MCF 10A (cell line): Measurements from ENCODE around the gene NTM. TPM values are rescaled to one million over a fixed set of nuclear protein-coding genes. Genes with fewer than 3 reads are reported as not detected.

Experiments used
- BruUV-seq: library from RNA; stranded (reverse); fragments of 400-500 nt; replicated peaks from 2 replicates; lab custom pipeline; 2021; lab: Mats Ljungman, UMichigan
- CTCF ChIA-PET: fragments of 300-600 bp; sonication (Branson Sonifier 250); formaldehyde crosslinking; extraction: SDS; loops from one replicate; lab custom pipeline; 2021; ENCODE audit warnings: antibody characterized with exemption, inconsistent platforms; lab: Yijun Ruan, JAX
- POLR2A ChIA-PET: fragments of 300-600, 350-650 bp; sonication (Branson Sonifier 250); formaldehyde crosslinking; extraction: SDS; loops from one replicate; lab custom pipeline; 2020; ENCODE audit warnings: antibody characterized with exemption, inconsistent platforms; lab: Yijun Ruan, JAX
- DNase-seq: peaks from one replicate; pipeline ENCODE4 v3.0.0-alpha.2; 2018; ENCODE audit not compliant: unreplicated experiment
- H3K27ac Mint-ChIP-seq: one replicate; pipeline ENCODE4 v1.8.0; 2022; ENCODE audit warnings: mild to moderate bottlenecking, low read depth, mixed read lengths; ENCODE audit not compliant: unreplicated experiment
- H3K27me3 Mint-ChIP-seq: one replicate; pipeline ENCODE4 v1.8.0; 2022; ENCODE audit warnings: mixed read lengths; ENCODE audit not compliant: insufficient read depth, unreplicated experiment
- H3K36me3 Mint-ChIP-seq: one replicate; pipeline ENCODE4 v1.8.0; 2022; ENCODE audit warnings: mild to moderate bottlenecking, moderate library complexity, mixed read lengths; ENCODE audit not compliant: insufficient read depth, unreplicated experiment
- H3K4me1 Mint-ChIP-seq: one replicate; pipeline ENCODE4 v1.8.0; 2022; ENCODE audit warnings: mixed read lengths; ENCODE audit not compliant: insufficient read depth, unreplicated experiment
- H3K4me3 Mint-ChIP-seq: one replicate; pipeline ENCODE4 v1.8.0; 2022; ENCODE audit warnings: mild to moderate bottlenecking, moderate library complexity, mixed read lengths; ENCODE audit not compliant: unreplicated experiment
- H3K9me3 Mint-ChIP-seq: one replicate; pipeline ENCODE4 v1.8.0; 2022; ENCODE audit warnings: mixed read lengths; ENCODE audit not compliant: unreplicated experiment
- intact Hi-C: fragments of 100-400 bp; cut with micrococcal nuclease; formaldehyde crosslinking; loops from 2 replicates; pipeline ENCODE4 v1.14.1; 2022
- total RNA-seq: library from RNA; stranded (reverse); gene quantifications from 2 replicates; pipeline ENCODE4 v1.2.3, GENCODE V29; 2022
- TF ChIP-seq, protein P1 (sequence below): fragments of 200-600 bp; IDR thresholded peaks from one replicate; pipeline ENCODE4 v1.8.0; 2022; ENCODE audit warnings: antibody characterized with exemption, mild to moderate bottlenecking; ENCODE audit not compliant: unreplicated experiment

The NTM gene
- total RNA-seq, 1 experiment from 2014 or later, result not detected

DNA sequence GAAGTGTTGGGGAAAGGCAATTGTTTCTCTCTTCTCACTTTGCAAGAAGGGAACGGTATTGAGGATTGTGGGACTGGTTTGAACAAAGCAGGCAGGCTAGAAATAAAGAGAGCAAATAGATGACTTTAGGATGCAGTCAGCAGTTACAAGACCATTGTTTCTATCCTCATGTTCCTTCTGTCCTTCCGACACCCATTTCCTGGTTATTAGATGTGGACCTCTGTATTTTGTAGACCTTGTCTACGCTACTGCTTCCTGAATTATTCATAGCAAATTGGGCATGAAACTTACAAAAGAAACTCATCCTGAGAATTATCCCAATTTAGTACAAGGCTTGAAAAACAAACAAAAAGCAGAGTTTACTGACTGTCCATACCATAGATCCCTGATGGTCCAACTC lies 656.3 kb downstream of the NTM start:
- Mint-ChIP-seq H3K27me3 (no peaks in the 10 kb centered on the region), H3K36me3 (no peaks in the 10 kb centered on the region), H3K4me3 (no peak overlapping the region), H3K4me1 (no peaks in the 10 kb centered on the region), H3K9me3 (peaks cover 39% of the 10 kb centered on the region), H3K27ac (no peak overlapping the region)
- ChIA-PET POLR2A (no interaction called here), CTCF (no interaction called here)
- BruUV-seq, result no TSS peak
- TF ChIP-seq, protein P1, sequence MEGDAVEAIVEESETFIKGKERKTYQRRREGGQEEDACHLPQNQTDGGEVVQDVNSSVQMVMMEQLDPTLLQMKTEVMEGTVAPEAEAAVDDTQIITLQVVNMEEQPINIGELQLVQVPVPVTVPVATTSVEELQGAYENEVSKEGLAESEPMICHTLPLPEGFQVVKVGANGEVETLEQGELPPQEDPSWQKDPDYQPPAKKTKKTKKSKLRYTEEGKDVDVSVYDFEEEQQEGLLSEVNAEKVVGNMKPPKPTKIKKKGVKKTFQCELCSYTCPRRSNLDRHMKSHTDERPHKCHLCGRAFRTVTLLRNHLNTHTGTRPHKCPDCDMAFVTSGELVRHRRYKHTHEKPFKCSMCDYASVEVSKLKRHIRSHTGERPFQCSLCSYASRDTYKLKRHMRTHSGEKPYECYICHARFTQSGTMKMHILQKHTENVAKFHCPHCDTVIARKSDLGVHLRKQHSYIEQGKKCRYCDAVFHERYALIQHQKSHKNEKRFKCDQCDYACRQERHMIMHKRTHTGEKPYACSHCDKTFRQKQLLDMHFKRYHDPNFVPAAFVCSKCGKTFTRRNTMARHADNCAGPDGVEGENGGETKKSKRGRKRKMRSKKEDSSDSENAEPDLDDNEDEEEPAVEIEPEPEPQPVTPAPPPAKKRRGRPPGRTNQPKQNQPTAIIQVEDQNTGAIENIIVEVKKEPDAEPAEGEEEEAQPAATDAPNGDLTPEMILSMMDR, result no peak
- no peak for DNase-seq
- intact Hi-C loops, result no loop called here

DNA sequence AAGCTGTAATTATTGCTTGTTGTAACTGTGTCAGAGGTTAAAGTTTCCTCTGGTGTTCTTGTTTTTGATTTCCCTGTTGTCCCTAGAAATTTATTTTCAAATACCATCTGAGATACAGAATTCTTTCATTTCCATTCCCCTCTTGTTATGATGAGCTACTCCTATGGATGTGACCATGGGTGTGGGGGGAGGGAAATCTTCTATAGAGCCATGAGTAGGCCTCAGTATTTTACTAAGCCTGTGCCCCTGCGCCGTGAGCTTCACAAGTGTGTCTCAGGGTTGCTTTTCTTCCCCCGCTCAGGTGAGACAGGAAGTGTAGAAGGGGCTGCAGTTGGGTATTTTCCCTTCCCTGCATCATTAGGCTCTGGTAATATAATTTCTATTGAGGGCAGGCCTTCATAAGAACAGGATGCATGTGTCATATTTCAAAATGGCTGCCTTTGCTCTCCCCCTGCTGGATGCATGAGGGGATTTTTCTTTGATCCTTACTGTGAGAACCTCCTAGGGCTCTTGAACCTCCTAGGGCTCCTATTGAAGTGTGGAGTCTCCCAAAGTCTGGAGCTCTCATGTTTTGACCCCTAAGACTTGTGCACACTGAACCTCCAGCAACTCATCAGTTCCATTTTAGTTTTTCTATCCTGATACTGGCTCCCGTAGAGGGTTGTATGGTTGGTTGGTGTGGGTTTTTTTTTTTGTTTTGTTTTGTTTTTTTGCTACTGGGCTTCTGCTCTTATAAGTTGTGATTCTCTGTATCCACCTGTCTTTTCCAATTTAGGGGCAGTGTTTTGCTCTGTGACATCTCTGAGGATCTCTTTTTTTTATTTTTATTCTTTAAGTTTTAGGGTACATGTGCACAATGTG lies 658.2 kb downstream of the NTM start:
- Mint-ChIP-seq H3K36me3 (no peaks in the 10 kb centered on the region), H3K9me3 (peaks cover 46% of the 10 kb centered on the region), H3K27me3 (no peaks in the 10 kb centered on the region), H3K4me1 (no peaks in the 10 kb centered on the region), H3K27ac (no peak overlapping the region), H3K4me3 (no peak overlapping the region)
- DNase-seq, result no peak
- TF ChIP-seq, protein P1, result no peak
- ChIA-PET POLR2A (no interaction called here), CTCF (interaction anchor here (0.6 kb wide), 1 partner anchor 1018 kb away, joined by 3 read pairs; no protein-coding TSS in a partner anchor)
- intact Hi-C loops, result no loop called here
- BruUV-seq, result no TSS peak

DNA sequence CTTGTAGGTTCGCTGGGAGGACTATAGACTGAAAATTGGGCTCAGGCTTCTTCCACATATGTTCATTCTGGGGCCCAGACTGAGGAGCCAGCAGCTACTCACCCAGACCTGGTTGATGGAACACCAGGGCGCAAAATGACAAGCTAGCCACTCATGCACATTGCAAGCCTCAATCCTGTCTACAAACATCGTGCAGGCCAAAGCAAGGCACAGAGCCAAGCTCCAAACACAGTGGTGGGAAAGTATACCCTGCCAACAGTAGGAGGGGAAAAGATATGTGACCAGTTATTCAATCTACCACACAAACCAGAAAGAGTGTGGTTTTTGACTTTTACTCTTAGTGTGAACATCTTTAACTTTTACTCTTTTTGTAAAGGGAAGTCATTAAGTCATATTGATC lies 660.5 kb downstream of the NTM start:
- peaks cover 47% of the 10 kb centered on the region for H3K9me3 Mint-ChIP-seq

DNA sequence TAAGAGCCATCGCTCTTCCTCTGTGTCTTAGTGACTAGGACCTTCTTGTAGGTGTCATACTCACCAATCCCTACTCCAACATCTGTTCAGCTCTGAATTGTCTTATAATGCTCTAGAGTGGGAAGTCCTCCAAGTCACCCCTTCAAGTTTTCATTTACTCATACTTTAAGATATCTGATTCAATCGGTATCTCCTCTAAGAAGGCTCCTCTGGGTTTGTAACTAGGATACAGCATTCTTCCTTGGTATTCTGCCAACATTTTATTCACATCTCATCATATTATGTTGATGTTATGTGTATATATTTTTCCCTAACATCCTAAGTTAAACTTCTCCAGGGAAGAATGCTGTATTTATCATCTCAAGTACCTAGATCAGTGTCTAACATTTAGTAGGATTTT lies 662.1 kb downstream of the NTM start:
- Mint-ChIP-seq H3K4me1 (no peaks in the 10 kb centered on the region), H3K36me3 (no peaks in the 10 kb centered on the region), H3K4me3 (no peak overlapping the region), H3K27ac (no peak overlapping the region), H3K9me3 (peaks cover 43% of the 10 kb centered on the region), H3K27me3 (no peaks in the 10 kb centered on the region)
- CTCF ChIA-PET, result interaction anchor here (0.7 kb wide), 1 partner anchor 53 kb away, joined by 3 read pairs; no protein-coding TSS in a partner anchor
- POLR2A ChIA-PET, result no interaction called here
- no peak for DNase-seq
- no TSS peak for BruUV-seq
- TF ChIP-seq, protein P1, result no peak
- intact Hi-C loops, result no loop called here

More for the DNA sequence above, 660.5 kb downstream of the NTM start:
- intact Hi-C loops, result no loop called here
- Mint-ChIP-seq H3K27ac (no peak overlapping the region), H3K4me1 (no peaks in the 10 kb centered on the region), H3K4me3 (no peak overlapping the region), H3K27me3 (no peaks in the 10 kb centered on the region), H3K36me3 (no peaks in the 10 kb centered on the region)
- TF ChIP-seq, protein P1, result no peak
- no TSS peak for BruUV-seq
- POLR2A ChIA-PET, result no interaction called here
- DNase-seq, result no peak
- CTCF ChIA-PET, result no interaction called here
